GM12892 (cell line): Measurements from ENCODE around the gene CHD9NB.

Experiments used
- POLR2A ChIP-seq: IDR thresholded peaks from 2 replicates; pipeline ENCODE4 v1.6.1; 2011; ENCODE audit warnings: low read depth, low read length, control low read depth
- POLR2AphosphoS5 ChIP-seq: IDR thresholded peaks from 2 replicates; pipeline ENCODE4 v1.6.1; 2011; ENCODE audit warnings: low read depth, low read length, control low read depth
- TAF1 ChIP-seq: IDR thresholded peaks from 2 replicates; pipeline ENCODE4 v1.6.1; 2011; ENCODE audit warnings: low read depth, mild to moderate bottlenecking, control low read depth, low read length, borderline replicate concordance

DNA sequence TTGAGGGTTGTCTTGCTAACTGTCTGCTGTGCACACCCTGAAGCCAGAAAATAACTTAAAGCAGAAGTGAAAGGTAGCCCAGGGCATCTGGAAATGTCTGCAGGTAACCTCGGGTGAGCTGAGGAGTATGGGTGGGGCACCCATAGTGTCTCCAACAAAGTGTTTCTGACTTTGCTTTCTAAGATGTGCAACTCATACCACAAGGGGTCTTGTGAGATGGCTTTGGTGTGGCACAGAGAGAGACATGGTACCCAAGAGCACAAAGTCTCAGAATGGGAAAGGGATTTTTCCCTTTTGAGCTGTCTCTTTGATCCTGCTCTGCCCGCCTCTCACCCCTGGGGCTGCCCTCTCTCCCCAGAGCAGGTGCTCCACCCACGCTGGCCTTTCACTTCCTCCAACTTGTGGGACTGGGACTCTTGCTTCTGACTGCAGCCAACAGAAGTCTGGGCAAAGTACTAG lies 9.0 kb upstream of the CHD9NB start:
- TF ChIP-seq POLR2A: 0 out of 2 replicates have a peak, but pooled peaks have one; percentile 5
- no peak for TF ChIP-seq TAF1
- TF ChIP-seq POLR2AphosphoS5: peak; percentile 60; the same call in 1 of the 2 replicates
